HEK293 (cell line): Measurements from ENCODE around the gene MARCHF9.

Experiments
- GLIS1 ChIP-seq: fragments of 450-650 bp; formaldehyde crosslinking; IDR thresholded peaks from 2 replicates; pipeline ENCODE4 v1.5.1; 2016; ENCODE audit warnings: missing biosample characterization, missing genetic modification characterization
- GLIS2 ChIP-seq: fragments of 450-650 bp; formaldehyde crosslinking; IDR thresholded peaks from 2 replicates; pipeline ENCODE4 v1.5.1; 2016; ENCODE audit warnings: missing biosample characterization, missing genetic modification characterization
- IKZF3 ChIP-seq: fragments of 450-650 bp; IDR thresholded peaks from 2 replicates; pipeline ENCODE4 v1.5.0; 2018; ENCODE audit warnings: missing biosample characterization, mild to moderate bottlenecking, missing genetic modification characterization, moderate library complexity
- KLF10 ChIP-seq: fragments of 450-650 bp; IDR thresholded peaks from 2 replicates; pipeline ENCODE4 v1.5.1; 2018; ENCODE audit warnings: missing biosample characterization, mild to moderate bottlenecking, missing genetic modification characterization
- KLF16 ChIP-seq: fragments of 450-650 bp; formaldehyde crosslinking; IDR thresholded peaks from 2 replicates; pipeline ENCODE4 v1.5.1; 2017; ENCODE audit warnings: missing biosample characterization, missing genetic modification characterization
- SP2 ChIP-seq: fragments of 450-650 bp; formaldehyde crosslinking; IDR thresholded peaks from 2 replicates; pipeline ENCODE4 v1.5.1; 2016; ENCODE audit warnings: missing biosample characterization, missing genetic modification characterization
- SP3 ChIP-seq: fragments of 450-650 bp; formaldehyde crosslinking; IDR thresholded peaks from 2 replicates; pipeline ENCODE4 v1.5.1; 2016; ENCODE audit warnings: missing biosample characterization, missing genetic modification characterization
- SP7 ChIP-seq: fragments of 450-650 bp; formaldehyde crosslinking; IDR thresholded peaks from 2 replicates; pipeline ENCODE4 v1.5.1; 2016; ENCODE audit warnings: missing biosample characterization, missing genetic modification characterization
- ZBTB11 ChIP-seq: fragments of 450-650 bp; formaldehyde crosslinking; conservative IDR thresholded peaks from 2 replicates; pipeline ENCODE4 v1.5.1; 2016; ENCODE audit warnings: low read depth, missing biosample characterization, missing genetic modification characterization
- ZBTB20 ChIP-seq: fragments of 450-650 bp; formaldehyde crosslinking; IDR thresholded peaks from 2 replicates; pipeline ENCODE4 v1.5.1; 2016; ENCODE audit warnings: missing biosample characterization, missing genetic modification characterization
- ZBTB48 ChIP-seq: fragments of 450-650 bp; formaldehyde crosslinking; IDR thresholded peaks from 2 replicates; pipeline ENCODE4 v1.5.1; 2016; ENCODE audit warnings: missing biosample characterization, missing genetic modification characterization
- ZNF10 ChIP-seq: fragments of 450-650 bp; formaldehyde crosslinking; IDR thresholded peaks from 2 replicates; pipeline ENCODE4 v1.5.1; 2017; ENCODE audit warnings: missing biosample characterization, missing genetic modification characterization
- ZNF280D ChIP-seq: fragments of 450-650 bp; formaldehyde crosslinking; IDR thresholded peaks from 2 replicates; pipeline ENCODE4 v1.5.1; 2016; ENCODE audit warnings: missing biosample characterization, missing genetic modification characterization
- ZNF335 ChIP-seq: fragments of 450-650 bp; formaldehyde crosslinking; conservative IDR thresholded peaks from 2 replicates; pipeline ENCODE4 v1.5.1; 2016; ENCODE audit warnings: missing biosample characterization, missing genetic modification characterization
- ZNF398 ChIP-seq: fragments of 450-650 bp; formaldehyde crosslinking; IDR thresholded peaks from 2 replicates; pipeline ENCODE4 v1.5.1; 2017; ENCODE audit warnings: missing biosample characterization, missing genetic modification characterization
- ZNF544 ChIP-seq: fragments of 450-650 bp; formaldehyde crosslinking; IDR thresholded peaks from 2 replicates; pipeline ENCODE4 v1.5.0; 2017; ENCODE audit warnings: missing biosample characterization, missing genetic modification characterization
- ZNF600 ChIP-seq: fragments of 450-650 bp; formaldehyde crosslinking; IDR thresholded peaks from 2 replicates; pipeline ENCODE4 v1.5.1; 2016; ENCODE audit warnings: missing biosample characterization, missing genetic modification characterization
- ZNF654 ChIP-seq: fragments of 450-650 bp; formaldehyde crosslinking; IDR thresholded peaks from 2 replicates; pipeline ENCODE4 v1.5.1; 2016; ENCODE audit warnings: low read depth, missing biosample characterization, missing genetic modification characterization
- ZNF747 ChIP-seq: fragments of 450-650 bp; formaldehyde crosslinking; IDR thresholded peaks from 2 replicates; pipeline ENCODE4 v1.5.1; 2016; ENCODE audit warnings: missing biosample characterization, missing genetic modification characterization
- ZNF792 ChIP-seq: fragments of 450-650 bp; formaldehyde crosslinking; IDR thresholded peaks from 2 replicates; pipeline ENCODE4 v1.5.1; 2016; ENCODE audit warnings: missing biosample characterization, missing genetic modification characterization
- TF ChIP-seq, protein P1 (sequence below): fragments of 450-650 bp; formaldehyde crosslinking; optimal IDR thresholded peaks from 2 replicates; pipeline ENCODE3; 2016; ENCODE audit warnings: missing biosample characterization, mild to moderate bottlenecking, missing genetic modification characterization

The MARCHF9 gene

GRCh38 chr12:57735952-57736740 is 18.8 kb upstream of the MARCHF9 start (continued):
- TF ChIP-seq ZNF792: no peak
- peak; percentile 42 for TF ChIP-seq ZNF10 (tag by site-specific recombination)
- peak; percentile 84 for TF ChIP-seq SP2
- no peak for TF ChIP-seq ZNF544 (tag by site-specific recombination)
- TF ChIP-seq ZBTB48 (tag by site-specific recombination): 0 out of 2 replicates have a peak, but pooled peaks have one; percentile 1
- TF ChIP-seq GLIS2 (tag by site-specific recombination): peak; percentile 80
- peak; percentile 47 for TF ChIP-seq ZBTB11 (tag by site-specific recombination)
- no peak for TF ChIP-seq ZNF280D (tag by site-specific recombination)
- TF ChIP-seq ZNF398 (tag by site-specific recombination): peak; percentile 92
- TF ChIP-seq ZNF600 (tag by site-specific recombination): peak; percentile 92
- TF ChIP-seq, protein P1, sequence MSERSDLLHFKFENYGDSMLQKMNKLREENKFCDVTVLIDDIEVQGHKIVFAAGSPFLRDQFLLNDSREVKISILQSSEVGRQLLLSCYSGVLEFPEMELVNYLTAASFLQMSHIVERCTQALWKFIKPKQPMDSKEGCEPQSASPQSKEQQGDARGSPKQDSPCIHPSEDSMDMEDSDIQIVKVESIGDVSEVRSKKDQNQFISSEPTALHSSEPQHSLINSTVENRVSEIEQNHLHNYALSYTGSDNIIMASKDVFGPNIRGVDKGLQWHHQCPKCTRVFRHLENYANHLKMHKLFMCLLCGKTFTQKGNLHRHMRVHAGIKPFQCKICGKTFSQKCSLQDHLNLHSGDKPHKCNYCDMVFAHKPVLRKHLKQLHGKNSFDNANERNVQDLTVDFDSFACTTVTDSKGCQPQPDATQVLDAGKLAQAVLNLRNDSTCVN: peak; percentile 62
- peak; percentile 80 for TF ChIP-seq SP7 (tag by site-specific recombination)
- TF ChIP-seq ZBTB20: peak; percentile 87
- peak; percentile 62 for TF ChIP-seq ZNF335
- peak; percentile 66 for TF ChIP-seq SP3 (tag by site-specific recombination)
- peak; percentile 87; the same call in 1 of the 2 replicates for TF ChIP-seq IKZF3
- no peak for TF ChIP-seq ZNF747 (tag by site-specific recombination)
- peak; percentile 44 for TF ChIP-seq ZNF654 (tag by site-specific recombination)
- 0 out of 2 replicates have a peak, but pooled peaks have one; percentile 46 for TF ChIP-seq KLF16 (tag by site-specific recombination)
- TF ChIP-seq KLF10: peak; percentile 43; the same call in 1 of the 2 replicates
- TF ChIP-seq GLIS1: peak; percentile 74
